Measurements from ENCODE around the gene ERI3.

Gene ERI3

GRCh38 chr1:44347280-44347679, 7.8 kb downstream of the ERI3 start:
- no peak for DNase-seq

- DNase-seq: no peak
Measured at GRCh38 chr1:44346878-44347277, 8.2 kb downstream of the ERI3 start.

- DNase-seq: no peak
Measured at GRCh38 chr1:44346184-44346583, 8.9 kb downstream of the ERI3 start.

GRCh38 chr1:44345187-44345775, 9.8 kb downstream of the ERI3 start:
- no peak for DNase-seq

- DNase-seq: no peak
Measured at GRCh38 chr1:44339731-44340130, 15.3 kb downstream of the ERI3 start.

- no peak for DNase-seq
Measured at GRCh38 chr1:44338136-44338535, 16.9 kb downstream of the ERI3 start.

GRCh38 chr1:44336668-44337067, 18.4 kb downstream of the ERI3 start:
- no peak for DNase-seq

GRCh38 chr1:44334968-44335367, 20.1 kb downstream of the ERI3 start:
- no peak for DNase-seq

GRCh38 chr1:44333376-44333775, 21.7 kb downstream of the ERI3 start:
- DNase-seq: no peak

GRCh38 chr1:44332505-44332904, 22.6 kb downstream of the ERI3 start:
- no peak for DNase-seq

- DNase-seq: no peak
Measured at GRCh38 chr1:44330935-44331334, 24.1 kb downstream of the ERI3 start.

GRCh38 chr1:44328671-44329416, 26.2 kb downstream of the ERI3 start:
- DNase-seq: no peak

GRCh38 chr1:44327679-44328491, 27.2 kb downstream of the ERI3 start:
- DNase-seq: no peak

GRCh38 chr1:44326821-44327465, 28.1 kb downstream of the ERI3 start:
- no peak for DNase-seq

- no peak for DNase-seq
Measured at GRCh38 chr1:44326024-44326701, 28.9 kb downstream of the ERI3 start.

- DNase-seq: no peak
Measured at GRCh38 chr1:44323947-44324346, 31.1 kb downstream of the ERI3 start.

GRCh38 chr1:44322367-44322766, 32.7 kb downstream of the ERI3 start:
- no peak for DNase-seq

- DNase-seq: no peak
Measured at GRCh38 chr1:44321466-44321865, 33.6 kb downstream of the ERI3 start.

GRCh38 chr1:44318097-44319088, 36.7 kb downstream of the ERI3 start:
- peak; percentile 37 to 66 for DNase-seq

- DNase-seq: no peak
Measured at GRCh38 chr1:44316231-44316759, 38.8 kb downstream of the ERI3 start.

- no peak for DNase-seq
Measured at GRCh38 chr1:44315521-44315920, 39.5 kb downstream of the ERI3 start.

Measured in stimulated activated CD4-positive, alpha-beta T cell treated with anti-CD3 and anti-CD28 coated beads, Interleukin-2, amount 100 ng/mL, for 24 hours (primary cell).